Stimulated activated CD8-positive, alpha-beta memory T cell treated with anti-CD3 and anti-CD28 coated beads, Interleukin-2, amount 100 ng/mL, for 1 hour (primary cell): ENCODE results near the gene FREM2.

Experiments
- DNase-seq, 2 donors: peaks; one replicate each; pipeline ENCODE4 v3.0.0-alpha.2; 2020; ENCODE audit warnings: low read depth in 2 of 2

Gene FREM2

GRCh38 chr13:38821770-38822551, 135.1 kb downstream of the FREM2 start:
- no peak for DNase-seq

GRCh38 chr13:38824342-38824741, 137.5 kb downstream of the FREM2 start:
- DNase-seq, result no peak

- DNase-seq, result no peak
Measured at GRCh38 chr13:38826182-38826813, 139.4 kb downstream of the FREM2 start.

GRCh38 chr13:38830442-38831045, 143.7 kb downstream of the FREM2 start:
- no peak for DNase-seq

GRCh38 chr13:38844581-38844980, 157.7 kb downstream of the FREM2 start:
- no peak for DNase-seq

GRCh38 chr13:38848360-38848759, 161.5 kb downstream of the FREM2 start:
- no peak for DNase-seq

- DNase-seq, result no peak
Measured at GRCh38 chr13:38849315-38849714, 162.4 kb downstream of the FREM2 start.

GRCh38 chr13:38850868-38851626, 164.2 kb downstream of the FREM2 start:
- DNase-seq, result no peak

- no peak for DNase-seq
Measured at GRCh38 chr13:38854226-38854625, 167.3 kb downstream of the FREM2 start.

- no peak for DNase-seq
Measured at GRCh38 chr13:38856065-38856464, 169.2 kb downstream of the FREM2 start.

GRCh38 chr13:38862443-38862842, 175.6 kb downstream of the FREM2 start:
- no peak for DNase-seq

GRCh38 chr13:38863536-38863935, 176.7 kb downstream of the FREM2 start:
- DNase-seq, result no peak

GRCh38 chr13:38866649-38867048, 179.8 kb downstream of the FREM2 start:
- no peak for DNase-seq

GRCh38 chr13:38868399-38868798, 181.5 kb downstream of the FREM2 start:
- no peak for DNase-seq

- DNase-seq, result no peak
Measured at GRCh38 chr13:38868870-38869269, 182.0 kb downstream of the FREM2 start.

GRCh38 chr13:38871275-38871674, 184.4 kb downstream of the FREM2 start:
- DNase-seq, result no peak

- no peak for DNase-seq
Measured at GRCh38 chr13:38872693-38873092, 185.8 kb downstream of the FREM2 start.

- DNase-seq, result no peak
Measured at GRCh38 chr13:38875186-38875875, 188.5 kb downstream of the FREM2 start.

GRCh38 chr13:38879278-38879677, 192.4 kb downstream of the FREM2 start:
- DNase-seq, result no peak

- DNase-seq, result no peak
Measured at GRCh38 chr13:38879786-38880185, 192.9 kb downstream of the FREM2 start.

GRCh38 chr13:38880397-38880796, 193.5 kb downstream of the FREM2 start:
- DNase-seq, result no peak

GRCh38 chr13:38883783-38884182, 196.9 kb downstream of the FREM2 start:
- DNase-seq, result no peak
